Trophoblast cell (in vitro differentiated cells and primary cell): Measurements from ENCODE around the gene PTCD3.

Experiments used
- DNase-seq, 2 donors: peaks; one replicate each; pipeline ENCODE4 v3.0.0-alpha.2; 2016
- H2AFZ ChIP-seq: 2 replicates; pipeline ENCODE4 v1.6.1; 2013; ENCODE audit warnings: low read length, moderate library complexity, mild to moderate bottlenecking; ENCODE audit not compliant: insufficient read depth, poor library complexity
- H2AK5ac ChIP-seq: 2 replicates; pipeline ENCODE4 v1.6.1; 2013; ENCODE audit warnings: mild to moderate bottlenecking, low read length
- H2BK120ac ChIP-seq: 2 replicates; pipeline ENCODE4 v1.6.1; 2013; ENCODE audit warnings: low read length, mild to moderate bottlenecking, moderate library complexity; ENCODE audit not compliant: insufficient read depth, poor library complexity
- H2BK12ac ChIP-seq: 2 replicates; pipeline ENCODE4 v1.6.1; 2013; ENCODE audit warnings: mild to moderate bottlenecking, low read length, moderate library complexity
- H2BK5ac ChIP-seq: 2 replicates; pipeline ENCODE4 v1.6.1; 2013; ENCODE audit warnings: low read length, low read depth, moderate library complexity, mild to moderate bottlenecking; ENCODE audit not compliant: poor library complexity
- H3K14ac ChIP-seq: 2 replicates; pipeline ENCODE4 v1.6.1; 2013; ENCODE audit warnings: mild to moderate bottlenecking, low read length
- H3K18ac ChIP-seq: 2 replicates; pipeline ENCODE4 v1.6.1; 2013; ENCODE audit warnings: mild to moderate bottlenecking, low read length
- H3K23ac ChIP-seq: 2 replicates; pipeline ENCODE4 v1.6.1; 2013; ENCODE audit warnings: low read length
- H3K27ac ChIP-seq: 2 replicates; pipeline ENCODE4 v1.5.1; 2013; ENCODE audit warnings: low read depth, mild to moderate bottlenecking, inconsistent platforms, low read length, moderate library complexity
- H3K27me3 ChIP-seq: 2 replicates; pipeline ENCODE4 v1.6.1; 2013; ENCODE audit warnings: inconsistent platforms, mild to moderate bottlenecking, low read length, moderate library complexity; ENCODE audit not compliant: insufficient read depth
- H3K36me3 ChIP-seq, 2 experiments: 1 replicate in 1 of 2; 2 replicates in 1 of 2; pipeline ENCODE4 v1.6.1; 2013; ENCODE audit warnings: low read length in 2 of 2, mild to moderate bottlenecking in 2 of 2, moderate library complexity in 1 of 2; ENCODE audit not compliant: insufficient read depth in 2 of 2, control insufficient read depth in 1 of 2
- H3K4ac ChIP-seq: 2 replicates; pipeline ENCODE4 v1.6.1; 2013; ENCODE audit warnings: low read depth, mild to moderate bottlenecking, low read length, moderate library complexity
- H3K4me1 ChIP-seq, 2 experiments: 1 replicate in 1 of 2; 2 replicates in 1 of 2; pipeline ENCODE4 v1.6.1; 2013; ENCODE audit warnings: low read length in 2 of 2, mild to moderate bottlenecking in 2 of 2, moderate library complexity in 1 of 2; ENCODE audit not compliant: insufficient read depth in 2 of 2, control insufficient read depth in 1 of 2
- H3K4me2 ChIP-seq: 2 replicates; pipeline ENCODE4 v1.6.1; 2013; ENCODE audit warnings: inconsistent platforms, mild to moderate bottlenecking, low read length, moderate library complexity
- H3K4me3 ChIP-seq: 2 replicates; pipeline ENCODE4 v1.5.1; 2013; ENCODE audit warnings: mild to moderate bottlenecking, low read depth, low read length, inconsistent platforms
- H3K79me1 ChIP-seq: one replicate; pipeline ENCODE4 v1.6.1; 2013; ENCODE audit warnings: low read length
- H3K79me2 ChIP-seq: 2 replicates; pipeline ENCODE4 v1.6.1; 2013; ENCODE audit warnings: low read length, mild to moderate bottlenecking; ENCODE audit not compliant: control insufficient read depth, insufficient read depth, poor library complexity
- H3K9ac ChIP-seq: 2 replicates; pipeline ENCODE4 v1.6.1; 2013; ENCODE audit warnings: mild to moderate bottlenecking, low read length
- H3K9me3 ChIP-seq: 2 replicates; pipeline ENCODE4 v1.6.1; 2013; ENCODE audit warnings: low read depth, mild to moderate bottlenecking, control low read depth, inconsistent platforms, low read length; ENCODE audit not compliant: insufficient read depth
- H4K12ac ChIP-seq: 2 replicates; pipeline ENCODE4 v1.6.1; 2013; ENCODE audit warnings: low read depth, mild to moderate bottlenecking, low read length, moderate library complexity
- H4K8ac ChIP-seq: 2 replicates; pipeline ENCODE4 v1.6.1; 2013; ENCODE audit warnings: low read depth, mild to moderate bottlenecking, low read length, moderate library complexity
- H4K91ac ChIP-seq: one replicate; pipeline ENCODE4 v1.6.1; 2013; ENCODE audit warnings: low read depth, mild to moderate bottlenecking, low read length, moderate library complexity
- WGBS: extraction: QIAGEN DNeasy Blood & Tissue Kit; methylation state at CpG from one replicate; pipeline ENCODE4 v1.1.7; 2013; ENCODE audit warnings: missing lambda C conversion rate; ENCODE audit not compliant: insufficient read length, insufficient coverage; ENCODE audit errors: extremely low coverage; 5-methylcytosine and 5-hydroxymethylcytosine counted together

PTCD3 gene

DNA sequence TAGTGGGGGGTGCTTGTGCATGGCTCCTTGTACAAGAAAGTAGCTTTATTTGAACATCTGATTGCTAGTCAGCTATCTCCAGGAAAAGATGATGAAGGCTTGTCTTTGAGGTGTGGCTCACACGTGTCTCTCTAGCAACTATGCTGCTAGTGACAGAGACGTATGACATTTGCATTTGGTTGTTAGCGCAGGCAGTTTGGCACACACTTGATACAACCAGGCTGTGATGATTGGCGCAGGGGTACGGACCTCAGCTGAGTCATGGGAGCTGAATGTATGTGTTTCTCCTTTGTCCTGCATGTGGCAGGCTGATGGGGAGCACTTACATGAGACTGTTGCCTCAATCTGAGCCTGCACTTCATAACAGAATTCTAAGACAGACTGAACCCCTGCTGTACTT is 29.6 kb downstream of the PTCD3 start:
- no peak overlapping the region for H4K12ac ChIP-seq
- no peak for DNase-seq
- H2BK120ac ChIP-seq = no peak overlapping the region
- H3K23ac ChIP-seq = no peak overlapping the region
- no peaks in the 10 kb centered on the region for H3K79me1 ChIP-seq
- H3K9ac ChIP-seq = no peak overlapping the region
- H4K8ac ChIP-seq = no peak overlapping the region
- no peaks in the 10 kb centered on the region for H3K79me2 ChIP-seq
- H3K14ac ChIP-seq = no peak overlapping the region
- no peak overlapping the region for H3K4ac ChIP-seq
- H3K4me3 ChIP-seq = no peak overlapping the region
- H3K4me2 ChIP-seq = no peak overlapping the region
- H2AK5ac ChIP-seq = no peak overlapping the region
- H3K4me1 ChIP-seq = no peaks in the 10 kb centered on the region
- H3K9me3 ChIP-seq = no peaks in the 10 kb centered on the region
- no peak overlapping the region for H2BK5ac ChIP-seq
- H3K36me3 ChIP-seq = peaks cover 28 to 56% of the 10 kb centered on the region in 2 experiments
- no peak overlapping the region for H2BK12ac ChIP-seq
- no peak overlapping the region for H2AFZ ChIP-seq
- H3K27me3 ChIP-seq = no peaks in the 10 kb centered on the region
- H4K91ac ChIP-seq = no peak overlapping the region
- H3K18ac ChIP-seq = no peak overlapping the region
- WGBS = no CpG with 5 or more reads among the region's 5 CpGs
- H3K27ac ChIP-seq = no peak overlapping the region

DNA sequence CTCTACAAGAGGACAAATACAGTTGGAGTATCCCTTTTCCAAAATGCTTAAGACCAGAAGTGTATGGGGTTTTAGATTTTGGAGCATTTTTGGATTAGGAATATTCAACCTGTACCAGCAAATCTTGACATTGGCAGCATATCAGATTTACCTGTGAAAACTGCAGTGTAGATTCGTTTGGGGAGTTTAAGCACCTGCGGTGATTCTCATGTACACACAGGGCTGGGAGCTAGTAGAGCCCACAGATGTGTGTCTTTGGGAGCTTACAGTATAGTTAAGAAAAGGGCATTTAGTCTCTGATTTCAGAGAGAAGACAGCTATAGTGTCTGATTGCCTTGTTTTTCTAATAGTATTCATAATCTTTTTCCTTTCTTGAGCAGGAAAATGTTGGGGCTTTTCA is 30.1 kb downstream of the PTCD3 start:
- Histone ChIP-seq H3K9ac (no peak overlapping the region), H3K79me2 (no peaks in the 10 kb centered on the region), H3K27ac (no peak overlapping the region), H2BK12ac (no peak overlapping the region), H2AK5ac (no peak overlapping the region), H2BK5ac (no peak overlapping the region), H3K4ac (no peak overlapping the region), H3K9me3 (no peaks in the 10 kb centered on the region), H2BK120ac (no peak overlapping the region), H3K14ac (no peak overlapping the region), H3K23ac (no peak overlapping the region), H4K91ac (no peak overlapping the region), H2AFZ (no peak overlapping the region), H4K8ac (no peak overlapping the region), H3K4me3 (no peak overlapping the region), H3K4me1 (no peaks in the 10 kb centered on the region), H3K18ac (no peak overlapping the region), H3K36me3 (peaks cover 30 to 58% of the 10 kb centered on the region in 2 experiments), H4K12ac (no peak overlapping the region), H3K4me2 (no peak overlapping the region), H3K27me3 (no peaks in the 10 kb centered on the region), H3K79me1 (no peaks in the 10 kb centered on the region)
- no peak for DNase-seq
- WGBS = no CpG with 5 or more reads among the region's 2 CpGs

DNA sequence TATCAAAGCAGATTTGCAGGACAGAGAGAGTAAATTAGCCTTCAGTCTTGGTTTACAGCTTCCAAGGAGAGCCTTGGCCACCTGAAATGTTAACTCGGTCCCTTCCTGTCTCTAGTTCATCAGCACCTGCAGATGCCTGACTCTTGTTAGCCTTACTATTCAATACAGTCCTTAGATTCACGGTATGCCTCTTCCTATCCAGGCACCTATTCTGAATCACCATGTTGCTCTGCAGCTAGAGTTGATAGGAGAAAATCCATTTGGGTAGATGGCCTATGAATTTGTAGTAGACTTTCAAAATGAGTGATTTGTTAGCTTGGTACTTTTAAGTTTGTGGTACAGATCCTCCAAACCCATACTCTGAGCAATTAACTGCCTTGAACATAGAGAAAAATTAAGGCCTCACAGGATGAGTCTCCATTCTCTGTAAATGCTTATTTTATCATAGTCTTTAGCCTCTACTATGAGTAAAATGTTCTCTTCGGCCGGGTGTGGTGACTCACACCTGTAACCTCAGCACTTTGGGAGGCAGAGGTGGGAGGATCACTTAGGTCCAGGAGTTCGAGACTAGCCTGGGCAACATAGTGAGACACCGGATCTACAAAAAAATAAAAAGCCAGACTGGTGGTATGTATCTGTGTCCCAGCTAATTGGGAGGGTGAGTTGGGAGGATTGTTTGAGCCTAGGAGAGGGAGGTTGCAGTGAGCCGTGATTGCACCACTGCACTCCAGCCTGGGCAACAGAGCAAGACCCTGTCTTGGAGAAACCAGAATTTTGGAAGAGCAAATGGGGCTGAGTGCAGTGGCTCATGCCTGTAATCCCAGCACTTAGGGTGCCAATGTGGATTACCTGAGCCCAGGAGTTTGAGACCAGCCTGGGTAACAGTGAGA is 32.9 kb downstream of the PTCD3 start:
- no peak overlapping the region for H4K12ac ChIP-seq
- no peaks in the 10 kb centered on the region for H3K79me2 ChIP-seq
- H2AFZ ChIP-seq = no peak overlapping the region
- H3K36me3 ChIP-seq = peaks cover 23 to 54% of the 10 kb centered on the region in 2 experiments
- H3K4me3 ChIP-seq = no peak overlapping the region
- H3K27me3 ChIP-seq = no peaks in the 10 kb centered on the region
- H3K9me3 ChIP-seq = no peaks in the 10 kb centered on the region
- no peaks in the 10 kb centered on the region for H3K4me1 ChIP-seq
- no peak overlapping the region for H3K18ac ChIP-seq
- no peak overlapping the region for H3K9ac ChIP-seq
- H2BK5ac ChIP-seq = no peak overlapping the region
- H2BK120ac ChIP-seq = no peak overlapping the region
- WGBS = no CpG with 5 or more reads among the region's 7 CpGs
- H4K8ac ChIP-seq = no peak overlapping the region
- no peaks in the 10 kb centered on the region for H3K79me1 ChIP-seq
- no peak overlapping the region for H3K4ac ChIP-seq
- H4K91ac ChIP-seq = no peak overlapping the region
- no peak overlapping the region for H3K4me2 ChIP-seq
- H3K27ac ChIP-seq = no peak overlapping the region
- no peak for DNase-seq
- H2BK12ac ChIP-seq = no peak overlapping the region
- no peak overlapping the region for H2AK5ac ChIP-seq
- no peak overlapping the region for H3K14ac ChIP-seq
- no peak overlapping the region for H3K23ac ChIP-seq

DNA sequence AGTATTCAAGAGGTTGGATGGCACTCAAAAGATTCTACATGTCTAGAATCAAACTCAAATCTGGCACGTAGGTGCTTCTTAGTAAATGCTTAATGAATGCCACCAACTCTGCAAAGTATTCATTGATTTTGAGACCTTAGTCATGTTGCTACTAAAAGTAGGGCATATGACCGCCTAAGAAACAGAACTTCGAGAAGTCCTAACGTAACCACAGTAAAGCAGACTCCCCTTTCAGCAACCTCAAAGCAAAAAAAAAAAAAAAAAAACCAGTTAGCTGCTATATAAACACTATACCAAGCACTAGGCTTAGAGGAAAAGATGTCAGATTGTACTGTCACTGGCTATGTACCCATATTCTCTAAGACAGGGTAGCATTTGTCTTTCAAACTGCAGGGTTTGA is 33.9 kb downstream of the PTCD3 start:
- Histone ChIP-seq H3K9me3 (no peaks in the 10 kb centered on the region), H3K4ac (no peak overlapping the region), H4K8ac (no peak overlapping the region), H3K18ac (no peak overlapping the region), H3K4me1 (no peaks in the 10 kb centered on the region), H3K14ac (no peak overlapping the region), H3K79me1 (no peaks in the 10 kb centered on the region), H3K4me2 (no peak overlapping the region), H3K9ac (no peak overlapping the region), H2BK120ac (no peak overlapping the region), H3K4me3 (no peak overlapping the region), H3K36me3 (peaks cover 24 to 55% of the 10 kb centered on the region in 2 experiments), H2AFZ (no peak overlapping the region), H3K27me3 (no peaks in the 10 kb centered on the region), H2AK5ac (no peak overlapping the region), H2BK5ac (no peak overlapping the region), H3K23ac (no peak overlapping the region), H4K91ac (no peak overlapping the region), H4K12ac (no peak overlapping the region), H3K27ac (no peak overlapping the region), H3K79me2 (no peaks in the 10 kb centered on the region), H2BK12ac (no peak overlapping the region)
- no CpG with 5 or more reads among the region's 4 CpGs for WGBS
- DNase-seq = no peak
